Stimulated activated CD4-positive, alpha-beta T cell treated with anti-CD3 and anti-CD28 coated beads, Interleukin-1b, Interleukin-23, amount 100 ng/mL, for 4 hours (primary cell): ENCODE measurements around the gene PPP1R1C.

Experiments
- DNase-seq, 2 donors: peaks; one replicate each; pipeline ENCODE4 v3.0.0-alpha.2; 2020; ENCODE audit warnings: low read depth in 2 of 2

Gene PPP1R1C

GRCh38 chr2:182062329-182062972 lies 76.8 kb downstream of the PPP1R1C start:
- DNase-seq: no peak

- DNase-seq: no peak
Observed at GRCh38 chr2:182064019-182064778, 78.5 kb downstream of the PPP1R1C start.

GRCh38 chr2:182066400-182067087 lies 80.9 kb downstream of the PPP1R1C start:
- DNase-seq: no peak

GRCh38 chr2:182067393-182067792 lies 81.7 kb downstream of the PPP1R1C start:
- no peak for DNase-seq

GRCh38 chr2:182068811-182069210 lies 83.2 kb downstream of the PPP1R1C start:
- no peak for DNase-seq

- no peak for DNase-seq
Observed at GRCh38 chr2:182069416-182069815, 83.8 kb downstream of the PPP1R1C start.

GRCh38 chr2:182069908-182070307 lies 84.3 kb downstream of the PPP1R1C start:
- DNase-seq: no peak

- DNase-seq: no peak
Observed at GRCh38 chr2:182070736-182071135, 85.1 kb downstream of the PPP1R1C start.

GRCh38 chr2:182072861-182073260 lies 87.2 kb downstream of the PPP1R1C start:
- DNase-seq: no peak

- DNase-seq: no peak
Observed at GRCh38 chr2:182073613-182074012, 88.0 kb downstream of the PPP1R1C start.

GRCh38 chr2:182077023-182077422 lies 91.4 kb downstream of the PPP1R1C start:
- no peak for DNase-seq

- peak in 1 of 2 donors; percentile 1 for DNase-seq
Observed at GRCh38 chr2:182077448-182078142, 91.9 kb downstream of the PPP1R1C start.

- DNase-seq: no peak
Observed at GRCh38 chr2:182078988-182079602, 93.4 kb downstream of the PPP1R1C start.

GRCh38 chr2:182080493-182080892 lies 94.8 kb downstream of the PPP1R1C start:
- DNase-seq: no peak

GRCh38 chr2:182081602-182082260 lies 96.1 kb downstream of the PPP1R1C start:
- DNase-seq: no peak

- DNase-seq: no peak
Observed at GRCh38 chr2:182088681-182089320, 103.1 kb downstream of the PPP1R1C start.

GRCh38 chr2:182090486-182090885 lies 104.8 kb downstream of the PPP1R1C start:
- DNase-seq: no peak

- DNase-seq: no peak
Observed at GRCh38 chr2:182097571-182098164, 112.0 kb downstream of the PPP1R1C start.

- DNase-seq: no peak
Observed at GRCh38 chr2:182098648-182099047, 113.0 kb downstream of the PPP1R1C start.

- DNase-seq: no peak
Observed at GRCh38 chr2:182101263-182101662, 115.6 kb downstream of the PPP1R1C start.
